ENCODE data around the gene TGFBR2.

The TGFBR2 gene

GRCh38 chr3:30643763-30644462 is 37.5 kb downstream of the TGFBR2 start:
- TF ChIP-seq USF1 (IDR thresholded peaks at IDR 0.05) (no peak), EP300 (IDR thresholded peaks at IDR 0.05; ENCODE audit: borderline replicate concordance) (no peak), REST (IDR thresholded peaks at IDR 0.05; ENCODE audit: low read depth) (no peak), EGR1 (IDR thresholded peaks at IDR 0.05) (no peak), YY1 (IDR thresholded peaks at IDR 0.05; ENCODE audit: low read depth) (no peak), FOXM1 (IDR thresholded peaks at IDR 0.05; ENCODE audit: borderline replicate concordance, low read depth) (no peak), TAF1 (IDR thresholded peaks at IDR 0.05; ENCODE audit: low read depth) (no peak), TCF12 (IDR thresholded peaks at IDR 0.05; ENCODE audit: low read depth) (no peak), RAD21 (IDR thresholded peaks at IDR 0.05; ENCODE audit: low read depth) (no peak), MAX (IDR thresholded peaks at IDR 0.05) (no peak), TEAD4 (IDR thresholded peaks at IDR 0.05) (no peak), NFIC (IDR thresholded peaks at IDR 0.05) (no peak), CREB1 (IDR thresholded peaks at IDR 0.05; ENCODE audit: low read depth) (no peak), CEBPB (IDR thresholded peaks at IDR 0.05) (no peak), ZBTB7A (IDR thresholded peaks at IDR 0.05; ENCODE audit: low read depth) (no peak)

- no peak for TF ChIP-seq TCF12 (IDR thresholded peaks at IDR 0.05; ENCODE audit: low read depth)
- TF ChIP-seq CEBPB (IDR thresholded peaks at IDR 0.05) = peak; percentile 19; the same call in 1 of the 2 replicates
These were observed 38.2 kb downstream of the TGFBR2 start for GRCh38 chr3:30644615-30645014.

- no peak for TF ChIP-seq TAF1 (IDR thresholded peaks at IDR 0.05; ENCODE audit: low read depth)
- TF ChIP-seq TEAD4 (IDR thresholded peaks at IDR 0.05) = no peak
- no peak for TF ChIP-seq USF1 (IDR thresholded peaks at IDR 0.05)
- TF ChIP-seq ZBTB7A (IDR thresholded peaks at IDR 0.05; ENCODE audit: low read depth) = no peak
- no peak for TF ChIP-seq TCF12 (IDR thresholded peaks at IDR 0.05; ENCODE audit: low read depth)
- no peak for TF ChIP-seq CREB1 (IDR thresholded peaks at IDR 0.05; ENCODE audit: low read depth)
- TF ChIP-seq REST (IDR thresholded peaks at IDR 0.05; ENCODE audit: low read depth) = no peak
- TF ChIP-seq FOXM1 (IDR thresholded peaks at IDR 0.05; ENCODE audit: borderline replicate concordance, low read depth) = no peak
- no peak for TF ChIP-seq RAD21 (IDR thresholded peaks at IDR 0.05; ENCODE audit: low read depth)
- no peak for TF ChIP-seq EP300 (IDR thresholded peaks at IDR 0.05; ENCODE audit: borderline replicate concordance)
- no peak for TF ChIP-seq EGR1 (IDR thresholded peaks at IDR 0.05)
- TF ChIP-seq NFIC (IDR thresholded peaks at IDR 0.05) = no peak
- TF ChIP-seq YY1 (IDR thresholded peaks at IDR 0.05; ENCODE audit: low read depth) = no peak
- TF ChIP-seq MAX (IDR thresholded peaks at IDR 0.05) = no peak
- TF ChIP-seq CEBPB (IDR thresholded peaks at IDR 0.05) = no peak
These were observed 38.7 kb downstream of the TGFBR2 start for GRCh38 chr3:30645077-30645476.

GRCh38 chr3:30646181-30646876 is 39.9 kb downstream of the TGFBR2 start:
- TF ChIP-seq TEAD4 (IDR thresholded peaks at IDR 0.05) (no peak), TCF12 (IDR thresholded peaks at IDR 0.05; ENCODE audit: low read depth) (no peak), ZBTB7A (IDR thresholded peaks at IDR 0.05; ENCODE audit: low read depth) (no peak), REST (IDR thresholded peaks at IDR 0.05; ENCODE audit: low read depth) (no peak), EGR1 (IDR thresholded peaks at IDR 0.05) (no peak), CREB1 (IDR thresholded peaks at IDR 0.05; ENCODE audit: low read depth) (no peak), FOXM1 (IDR thresholded peaks at IDR 0.05; ENCODE audit: borderline replicate concordance, low read depth) (no peak), MAX (IDR thresholded peaks at IDR 0.05) (no peak), TAF1 (IDR thresholded peaks at IDR 0.05; ENCODE audit: low read depth) (no peak), USF1 (IDR thresholded peaks at IDR 0.05) (no peak), RAD21 (IDR thresholded peaks at IDR 0.05; ENCODE audit: low read depth) (no peak), CEBPB (IDR thresholded peaks at IDR 0.05) (no peak), YY1 (IDR thresholded peaks at IDR 0.05; ENCODE audit: low read depth) (no peak), EP300 (IDR thresholded peaks at IDR 0.05; ENCODE audit: borderline replicate concordance) (no peak), NFIC (IDR thresholded peaks at IDR 0.05) (no peak)
